Measurements from ENCODE around the gene POLR2H. TPM values are rescaled to one million over a fixed set of nuclear protein-coding genes. Genes with fewer than 3 reads are reported as not detected.

POLR2H gene
- total RNA-seq, 1 donor from 2014 or later: 87.8 TPM

- peak overlapping the region; percentile 51 for H3K4me3 Mint-ChIP-seq
- no peaks in the 10 kb centered on the region for H3K36me3 Mint-ChIP-seq
- H3K9me3 Mint-ChIP-seq: no peaks in the 10 kb centered on the region
- H3K4me1 Mint-ChIP-seq (ENCODE audit: unreplicated experiment): peaks cover 29% of the 10 kb centered on the region
- H3K27ac Mint-ChIP-seq: no peak overlapping the region
- no peak for DNase-seq (ENCODE audit: extremely low spot score, unreplicated experiment)
- no peak for TF ChIP-seq CTCF (conservative IDR thresholded peaks at IDR 0.05)
- H3K27me3 Mint-ChIP-seq: peaks cover 47% of the 10 kb centered on the region
Measured at GRCh38 chr3:184377374-184377773, 15.9 kb downstream of the POLR2H start.

DNA sequence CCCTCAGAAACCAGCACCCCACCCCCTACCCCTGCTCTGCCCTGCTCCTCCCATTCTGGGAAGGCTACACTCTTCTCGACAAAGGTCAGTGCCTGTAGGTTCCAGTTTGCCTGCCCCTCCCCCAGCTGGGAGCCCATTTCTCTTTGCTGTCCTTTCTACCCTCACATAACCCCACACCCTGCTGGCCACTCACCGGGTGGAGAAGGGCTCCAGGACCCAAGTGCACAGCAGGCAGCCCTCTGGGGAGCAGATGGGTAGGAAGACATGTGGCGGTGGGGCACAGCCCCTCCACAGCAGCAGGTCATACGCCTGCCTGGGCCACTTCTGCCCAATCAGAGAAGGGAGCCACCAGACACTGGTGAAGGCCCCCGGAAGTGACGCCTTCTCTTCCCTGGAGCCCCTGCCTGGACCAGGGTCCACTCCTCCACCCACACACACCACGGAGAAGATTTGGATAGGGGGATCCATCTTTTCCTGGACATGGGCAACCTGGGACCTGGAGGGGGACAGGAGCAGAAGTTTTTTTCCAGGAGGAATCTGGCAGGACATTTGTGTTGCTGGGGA lies 16.5 kb downstream of the POLR2H start, which contains the start of gene THPO:
Gene THPO, minus strand, starts transcription at position 326 of the 564 bp plus-strand sequence. CDS start 1,948 bp downstream, outside the sequence.
- peak within 1 kb of the TSS; percentile 85 for H3K4me3 Mint-ChIP-seq
- peaks cover 53% of the 10 kb centered on the region for H3K27me3 Mint-ChIP-seq
- H3K36me3 Mint-ChIP-seq: no peaks in the 10 kb centered on the region
- H3K27ac Mint-ChIP-seq: no peak within 1 kb of the TSS
- no peaks in the 10 kb centered on the region for H3K9me3 Mint-ChIP-seq
- TF ChIP-seq CTCF (conservative IDR thresholded peaks at IDR 0.05): no peak
- H3K4me1 Mint-ChIP-seq (ENCODE audit: unreplicated experiment): peaks cover 27% of the 10 kb centered on the region
- DNase-seq (ENCODE audit: extremely low spot score, unreplicated experiment): no peak

DNA sequence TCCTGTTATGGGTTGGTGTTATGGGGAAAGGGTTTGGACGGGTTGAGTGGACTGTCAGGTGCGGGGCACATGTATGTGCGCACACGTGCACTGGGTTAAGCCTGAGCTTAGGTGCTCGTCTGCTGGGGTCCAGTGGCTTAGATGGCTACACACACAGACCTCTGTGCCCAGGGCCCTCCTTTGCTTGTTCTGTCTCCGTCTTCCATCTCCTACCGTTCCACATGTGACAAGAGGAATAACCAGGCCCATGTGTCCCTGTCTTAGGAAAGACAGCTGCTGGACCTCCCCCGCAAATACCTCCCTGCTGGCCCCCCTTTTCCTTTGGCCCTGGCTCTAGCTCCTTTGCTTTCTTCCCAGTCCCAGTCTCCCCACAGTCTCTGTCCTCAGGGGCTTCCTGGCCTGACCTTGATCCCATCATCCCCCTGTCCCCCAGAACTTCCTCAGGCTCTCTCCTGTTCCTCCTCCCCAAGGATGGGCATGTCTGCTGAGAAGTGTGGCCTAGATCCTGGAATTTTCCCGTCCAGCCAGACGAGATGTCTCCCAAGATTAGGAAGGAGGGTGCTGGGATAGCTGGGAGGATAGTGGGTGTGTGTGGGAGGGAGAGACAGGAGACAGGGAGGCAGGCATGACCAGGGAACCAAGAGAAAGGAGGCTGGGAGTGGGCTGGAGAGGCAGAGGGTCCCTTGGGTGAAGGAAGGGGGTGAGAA lies 17.3 kb downstream of the POLR2H start:
- H3K36me3 Mint-ChIP-seq: no peaks in the 10 kb centered on the region
- H3K27me3 Mint-ChIP-seq: peaks cover 53% of the 10 kb centered on the region
- no peak for DNase-seq (ENCODE audit: extremely low spot score, unreplicated experiment)
- TF ChIP-seq CTCF (conservative IDR thresholded peaks at IDR 0.05): no peak
- no peak overlapping the region for H3K27ac Mint-ChIP-seq
- peaks cover 27% of the 10 kb centered on the region for H3K4me1 Mint-ChIP-seq (ENCODE audit: unreplicated experiment)
- no peaks in the 10 kb centered on the region for H3K9me3 Mint-ChIP-seq
- H3K4me3 Mint-ChIP-seq: peak overlapping the region; percentile 85

GRCh38 chr3:184379358-184380184 lies 18.1 kb downstream of the POLR2H start, which contains the start of gene CHRD:
CHRD (plus strand) TSS chr3:184380054; CDS start chr3:184380319, 265 bp downstream.
- no peak for TF ChIP-seq CTCF (conservative IDR thresholded peaks at IDR 0.05)
- no peak for DNase-seq (ENCODE audit: extremely low spot score, unreplicated experiment)
- Mint-ChIP-seq H3K36me3 (no peaks in the 10 kb centered on the region), H3K27me3 (peaks cover 55% of the 10 kb centered on the region), H3K4me3 (peak within 1 kb of the TSS; percentile 85), H3K27ac (no peak within 1 kb of the TSS), H3K4me1 (ENCODE audit: unreplicated experiment) (peaks cover 27% of the 10 kb centered on the region), H3K9me3 (no peaks in the 10 kb centered on the region)

GRCh38 chr3:184380185-184380626 lies 18.7 kb downstream of the POLR2H start:
- no peak overlapping the region for H3K4me3 Mint-ChIP-seq
- no peak for TF ChIP-seq CTCF (conservative IDR thresholded peaks at IDR 0.05)
- no peak for DNase-seq (ENCODE audit: extremely low spot score, unreplicated experiment)
- peaks cover 27% of the 10 kb centered on the region for H3K4me1 Mint-ChIP-seq (ENCODE audit: unreplicated experiment)
- H3K36me3 Mint-ChIP-seq: no peaks in the 10 kb centered on the region
- H3K27me3 Mint-ChIP-seq: peaks cover 51% of the 10 kb centered on the region
- no peak overlapping the region for H3K27ac Mint-ChIP-seq
- H3K9me3 Mint-ChIP-seq: no peaks in the 10 kb centered on the region
